ENCODE data around the gene MAIP1. TPM values are rescaled to one million over a fixed set of nuclear protein-coding genes. Genes with fewer than 3 reads are reported as not detected.

MAIP1 gene
- total RNA-seq, 1 experiment from 2014 or later, result 24.1 TPM

DNA sequence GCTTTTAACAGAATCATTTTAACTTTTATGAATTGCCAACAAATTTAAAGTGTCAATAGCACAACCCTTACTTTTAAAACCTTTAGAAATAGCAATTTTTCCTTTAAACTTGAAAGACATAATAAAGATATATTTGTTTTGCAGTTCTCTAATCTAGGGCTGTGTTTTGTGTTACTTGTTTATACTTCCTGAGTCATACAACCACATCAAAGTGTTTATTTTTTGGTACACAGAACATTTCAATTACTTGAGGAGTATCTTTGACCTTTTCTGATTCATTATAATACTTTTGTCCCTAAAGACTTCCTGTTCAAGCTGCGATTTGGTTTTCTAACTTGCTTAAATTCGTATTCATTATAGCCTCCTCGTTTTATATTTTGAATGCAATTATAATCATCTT lies 21.9 kb upstream of the MAIP1 start:
- Mint-ChIP-seq H3K4me1 (ENCODE audit: insufficient read depth, unreplicated experiment) (no peaks in the 10 kb centered on the region), H3K9me3 (ENCODE audit: unreplicated experiment) (no peaks in the 10 kb centered on the region), H3K27me3 (ENCODE audit: insufficient read depth, unreplicated experiment) (no peaks in the 10 kb centered on the region), H3K36me3 (ENCODE audit: insufficient read depth, unreplicated experiment) (peaks cover 53% of the 10 kb centered on the region), H3K4me3 (ENCODE audit: unreplicated experiment) (no peak overlapping the region), H3K27ac (ENCODE audit: low read depth, unreplicated experiment) (no peak overlapping the region)
- intact Hi-C loops (cut with micrococcal nuclease), result no loop called here
- TF ChIP-seq, protein P1, sequence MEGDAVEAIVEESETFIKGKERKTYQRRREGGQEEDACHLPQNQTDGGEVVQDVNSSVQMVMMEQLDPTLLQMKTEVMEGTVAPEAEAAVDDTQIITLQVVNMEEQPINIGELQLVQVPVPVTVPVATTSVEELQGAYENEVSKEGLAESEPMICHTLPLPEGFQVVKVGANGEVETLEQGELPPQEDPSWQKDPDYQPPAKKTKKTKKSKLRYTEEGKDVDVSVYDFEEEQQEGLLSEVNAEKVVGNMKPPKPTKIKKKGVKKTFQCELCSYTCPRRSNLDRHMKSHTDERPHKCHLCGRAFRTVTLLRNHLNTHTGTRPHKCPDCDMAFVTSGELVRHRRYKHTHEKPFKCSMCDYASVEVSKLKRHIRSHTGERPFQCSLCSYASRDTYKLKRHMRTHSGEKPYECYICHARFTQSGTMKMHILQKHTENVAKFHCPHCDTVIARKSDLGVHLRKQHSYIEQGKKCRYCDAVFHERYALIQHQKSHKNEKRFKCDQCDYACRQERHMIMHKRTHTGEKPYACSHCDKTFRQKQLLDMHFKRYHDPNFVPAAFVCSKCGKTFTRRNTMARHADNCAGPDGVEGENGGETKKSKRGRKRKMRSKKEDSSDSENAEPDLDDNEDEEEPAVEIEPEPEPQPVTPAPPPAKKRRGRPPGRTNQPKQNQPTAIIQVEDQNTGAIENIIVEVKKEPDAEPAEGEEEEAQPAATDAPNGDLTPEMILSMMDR (IDR thresholded peaks at IDR 0.05; ENCODE audit: unreplicated experiment), result no peak
- no peak for DNase-seq (ENCODE audit: unreplicated experiment)
- BruUV-seq (replicated peaks), result no TSS peak
- CTCF ChIA-PET, result interaction anchor here (0.6 to 0.7 kb wide), 3 partner anchors 17 to 123 kb away, joined by 3 to 4 read pairs (median 3); no protein-coding TSS in a partner anchor
- POLR2A ChIA-PET, result interaction anchor here (0.7 kb wide), 1 partner anchor 15 kb away, joined by 4 read pairs; no protein-coding TSS in a partner anchor

DNA sequence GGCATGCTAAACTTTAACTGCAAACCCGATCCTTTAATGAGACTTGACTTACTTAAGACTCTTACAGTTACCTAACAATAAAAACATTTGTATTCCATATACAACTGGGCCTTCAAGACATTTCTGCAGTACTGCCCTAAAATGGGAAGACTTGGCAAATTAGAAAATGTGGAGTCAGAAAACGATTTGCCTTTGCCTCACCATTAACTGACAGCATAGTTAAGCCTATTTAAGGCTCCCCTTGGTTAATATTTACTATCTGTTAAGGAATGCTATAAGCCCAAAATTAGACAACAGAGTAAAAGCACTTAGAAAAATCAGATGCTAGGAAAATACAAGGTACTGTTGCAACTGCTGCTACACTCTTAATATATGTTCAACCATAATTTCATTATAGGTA lies 18.8 kb upstream of the MAIP1 start:
- no peak overlapping the region for H3K27ac Mint-ChIP-seq (ENCODE audit: low read depth, unreplicated experiment)
- no peaks in the 10 kb centered on the region for H3K27me3 Mint-ChIP-seq (ENCODE audit: insufficient read depth, unreplicated experiment)
- TF ChIP-seq, protein P1 (IDR thresholded peaks at IDR 0.05; ENCODE audit: unreplicated experiment), result no peak
- H3K4me3 Mint-ChIP-seq (ENCODE audit: unreplicated experiment), result no peak overlapping the region
- ChIA-PET POLR2A (interaction anchor here (0.7 to 1.9 kb wide), 3 partner anchors 10 to 19 kb away, joined by 3 to 5 read pairs (median 4); no protein-coding TSS in a partner anchor), CTCF (interaction anchor here (0.6 kb wide), 2 partner anchors 558 to 616 kb away, joined by 3 read pairs; no protein-coding TSS in a partner anchor)
- intact Hi-C loops (cut with micrococcal nuclease), result no loop called here
- peaks cover 55% of the 10 kb centered on the region for H3K36me3 Mint-ChIP-seq (ENCODE audit: insufficient read depth, unreplicated experiment)
- no peaks in the 10 kb centered on the region for H3K9me3 Mint-ChIP-seq (ENCODE audit: unreplicated experiment)
- no TSS peak for BruUV-seq (replicated peaks)
- no peak for DNase-seq (ENCODE audit: unreplicated experiment)
- H3K4me1 Mint-ChIP-seq (ENCODE audit: insufficient read depth, unreplicated experiment), result no peaks in the 10 kb centered on the region

DNA sequence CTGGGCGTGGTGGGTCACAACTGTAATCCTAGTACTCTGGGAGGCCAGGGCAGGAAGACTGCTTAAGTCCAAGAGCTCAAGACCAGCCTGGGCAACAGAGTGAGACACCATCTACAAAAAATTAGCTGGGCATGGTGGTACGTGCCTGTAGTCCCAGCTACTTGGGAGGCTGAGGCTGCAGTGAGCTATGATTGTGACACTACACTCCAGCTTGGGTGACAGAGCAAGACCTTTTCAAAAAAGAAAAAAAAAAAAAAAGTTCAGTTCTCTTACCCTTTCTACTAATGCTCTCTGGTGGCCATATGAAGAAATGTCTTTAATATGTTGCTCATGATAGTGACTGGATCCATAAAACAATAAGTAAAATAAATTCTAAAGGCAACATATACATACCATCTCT lies 15.0 kb upstream of the MAIP1 start:
- intact Hi-C loops (cut with micrococcal nuclease), result loop anchor here (1.0 to 10.0 kb wide), 2 partner anchors 86 to 236 kb away; partner anchors contain the start of gene FTCDNL1
- Mint-ChIP-seq H3K27me3 (ENCODE audit: insufficient read depth, unreplicated experiment) (no peaks in the 10 kb centered on the region), H3K4me1 (ENCODE audit: insufficient read depth, unreplicated experiment) (no peaks in the 10 kb centered on the region), H3K4me3 (ENCODE audit: unreplicated experiment) (no peak overlapping the region), H3K36me3 (ENCODE audit: insufficient read depth, unreplicated experiment) (peaks cover 61% of the 10 kb centered on the region), H3K27ac (ENCODE audit: low read depth, unreplicated experiment) (no peak overlapping the region), H3K9me3 (ENCODE audit: unreplicated experiment) (no peaks in the 10 kb centered on the region)
- ChIA-PET POLR2A (interaction anchor here (1.1 to 1.6 kb wide), 3 partner anchors 14 to 28 kb away, joined by 4 to 6 read pairs (median 4); partner anchors contain the start of genes MAIP1 and TYW5), CTCF (interaction anchor here (0.6 to 5.6 kb wide), 13 partner anchors 8 to 1627 kb away, joined by 3 to 29 read pairs (median 5); no protein-coding TSS in a partner anchor)
- DNase-seq (ENCODE audit: unreplicated experiment), result peak; percentile 30
- BruUV-seq (replicated peaks), result no TSS peak
- TF ChIP-seq, protein P1 (IDR thresholded peaks at IDR 0.05; ENCODE audit: unreplicated experiment), result peak; percentile 27

DNA sequence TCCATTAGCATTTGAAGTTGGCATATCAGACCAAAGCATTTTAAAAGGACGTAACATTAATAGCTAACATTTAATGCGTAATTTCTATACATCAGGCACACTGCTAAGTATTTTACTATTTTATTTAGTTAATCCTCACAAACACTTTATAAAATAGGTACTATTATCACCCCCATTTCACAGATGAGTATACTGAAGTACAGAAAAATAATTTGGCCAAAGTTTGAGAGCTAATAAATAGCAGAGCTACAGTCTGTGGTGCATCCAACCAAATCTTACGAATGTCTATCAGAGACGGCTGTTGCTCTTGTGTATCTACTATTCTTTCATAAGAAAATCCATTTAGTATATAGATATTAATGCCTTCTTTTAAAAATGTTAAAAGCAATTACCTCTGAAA lies 12.0 kb upstream of the MAIP1 start:
- POLR2A ChIA-PET, result interaction anchor here (0.9 to 1.2 kb wide), 2 partner anchors 11 to 209 kb away, joined by 3 to 4 read pairs; no protein-coding TSS in a partner anchor
- DNase-seq (ENCODE audit: unreplicated experiment), result no peak
- intact Hi-C loops (cut with micrococcal nuclease), result loop anchor here (10.0 kb wide), 1 partner anchor 89 kb away; the partner anchor contains the start of gene FTCDNL1
- no peak overlapping the region for H3K27ac Mint-ChIP-seq (ENCODE audit: low read depth, unreplicated experiment)
- H3K4me1 Mint-ChIP-seq (ENCODE audit: insufficient read depth, unreplicated experiment), result no peaks in the 10 kb centered on the region
- H3K4me3 Mint-ChIP-seq (ENCODE audit: unreplicated experiment), result no peak overlapping the region
- H3K9me3 Mint-ChIP-seq (ENCODE audit: unreplicated experiment), result no peaks in the 10 kb centered on the region
- CTCF ChIA-PET, result interaction anchor here (0.6 to 1.4 kb wide), 4 partner anchors 11 to 648 kb away, joined by 3 to 4 read pairs (median 3); no protein-coding TSS in a partner anchor
- peaks cover 75% of the 10 kb centered on the region for H3K36me3 Mint-ChIP-seq (ENCODE audit: insufficient read depth, unreplicated experiment)
- no TSS peak for BruUV-seq (replicated peaks)
- TF ChIP-seq, protein P1 (IDR thresholded peaks at IDR 0.05; ENCODE audit: unreplicated experiment), result no peak
- no peaks in the 10 kb centered on the region for H3K27me3 Mint-ChIP-seq (ENCODE audit: insufficient read depth, unreplicated experiment)
